22Rv1 (cell line): Measurements from ENCODE around the gene PLEKHA4.
"Not testable (repeated sequence)": the region's sequence is repeated elsewhere in the genome, so short reads cannot be mapped to it uniquely, and the experiment has no call there.

Source experiments
- H3K27ac ChIP-seq: fragments of 450-650 bp; 2 replicates; pipeline ENCODE4 v1.5.1; 2017
- ZFX ChIP-seq: fragments of 450-650 bp; IDR thresholded peaks from 2 replicates; pipeline ENCODE4 v1.6.1; 2017; ENCODE audit warnings: antibody characterized with exemption, borderline replicate concordance
- TF ChIP-seq, protein P1 (sequence below): fragments of 450-650 bp; IDR thresholded peaks from 2 replicates; pipeline ENCODE4 v1.5.1; 2017; ENCODE audit warnings: mild to moderate bottlenecking

Gene PLEKHA4, protein sequence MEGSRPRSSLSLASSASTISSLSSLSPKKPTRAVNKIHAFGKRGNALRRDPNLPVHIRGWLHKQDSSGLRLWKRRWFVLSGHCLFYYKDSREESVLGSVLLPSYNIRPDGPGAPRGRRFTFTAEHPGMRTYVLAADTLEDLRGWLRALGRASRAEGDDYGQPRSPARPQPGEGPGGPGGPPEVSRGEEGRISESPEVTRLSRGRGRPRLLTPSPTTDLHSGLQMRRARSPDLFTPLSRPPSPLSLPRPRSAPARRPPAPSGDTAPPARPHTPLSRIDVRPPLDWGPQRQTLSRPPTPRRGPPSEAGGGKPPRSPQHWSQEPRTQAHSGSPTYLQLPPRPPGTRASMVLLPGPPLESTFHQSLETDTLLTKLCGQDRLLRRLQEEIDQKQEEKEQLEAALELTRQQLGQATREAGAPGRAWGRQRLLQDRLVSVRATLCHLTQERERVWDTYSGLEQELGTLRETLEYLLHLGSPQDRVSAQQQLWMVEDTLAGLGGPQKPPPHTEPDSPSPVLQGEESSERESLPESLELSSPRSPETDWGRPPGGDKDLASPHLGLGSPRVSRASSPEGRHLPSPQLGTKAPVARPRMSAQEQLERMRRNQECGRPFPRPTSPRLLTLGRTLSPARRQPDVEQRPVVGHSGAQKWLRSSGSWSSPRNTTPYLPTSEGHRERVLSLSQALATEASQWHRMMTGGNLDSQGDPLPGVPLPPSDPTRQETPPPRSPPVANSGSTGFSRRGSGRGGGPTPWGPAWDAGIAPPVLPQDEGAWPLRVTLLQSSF

DNA sequence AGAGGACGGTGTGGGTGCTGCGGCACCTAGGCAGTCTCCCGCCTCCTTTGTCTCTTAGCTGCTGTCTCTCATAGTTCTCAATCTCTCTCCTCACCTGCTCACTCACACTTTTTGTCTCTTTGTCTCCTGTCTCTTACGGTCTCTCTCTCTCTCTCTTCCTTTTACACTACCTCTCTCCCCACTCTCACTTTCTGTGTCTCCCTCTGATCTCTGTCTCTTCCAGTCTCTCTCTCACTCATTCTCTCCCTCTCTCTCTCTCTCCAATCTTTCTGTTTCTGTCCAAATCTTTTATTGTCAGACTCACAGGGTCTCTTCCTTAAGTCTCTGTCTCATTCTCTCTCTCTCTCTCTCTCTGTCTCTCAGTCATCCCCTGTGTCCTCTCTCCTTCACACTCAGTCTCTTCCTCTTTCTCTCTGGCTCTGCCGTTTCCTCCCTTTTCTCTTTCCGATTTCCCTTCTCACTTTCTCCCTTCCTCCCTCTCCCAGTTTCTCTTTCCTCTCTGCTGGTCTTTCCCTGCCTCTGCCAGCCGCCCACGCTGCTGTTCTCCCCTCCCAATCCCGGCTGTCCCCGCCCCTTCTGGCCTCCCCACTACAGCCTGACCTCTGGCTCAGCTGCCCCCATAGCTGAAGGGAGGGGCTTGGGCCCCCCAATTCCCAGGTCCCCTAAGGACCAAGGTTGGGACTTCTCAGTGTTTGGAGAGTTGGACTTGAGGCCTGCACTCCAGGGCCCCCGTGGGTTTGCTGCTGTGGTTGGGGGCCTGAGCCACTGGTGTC, at the start of gene PLEKHA4:
Gene PLEKHA4 (minus strand): TSS at position 504 of the 773 bp plus-strand sequence. CDS start 997 bp downstream, outside the sequence.
- TF ChIP-seq, protein P1, sequence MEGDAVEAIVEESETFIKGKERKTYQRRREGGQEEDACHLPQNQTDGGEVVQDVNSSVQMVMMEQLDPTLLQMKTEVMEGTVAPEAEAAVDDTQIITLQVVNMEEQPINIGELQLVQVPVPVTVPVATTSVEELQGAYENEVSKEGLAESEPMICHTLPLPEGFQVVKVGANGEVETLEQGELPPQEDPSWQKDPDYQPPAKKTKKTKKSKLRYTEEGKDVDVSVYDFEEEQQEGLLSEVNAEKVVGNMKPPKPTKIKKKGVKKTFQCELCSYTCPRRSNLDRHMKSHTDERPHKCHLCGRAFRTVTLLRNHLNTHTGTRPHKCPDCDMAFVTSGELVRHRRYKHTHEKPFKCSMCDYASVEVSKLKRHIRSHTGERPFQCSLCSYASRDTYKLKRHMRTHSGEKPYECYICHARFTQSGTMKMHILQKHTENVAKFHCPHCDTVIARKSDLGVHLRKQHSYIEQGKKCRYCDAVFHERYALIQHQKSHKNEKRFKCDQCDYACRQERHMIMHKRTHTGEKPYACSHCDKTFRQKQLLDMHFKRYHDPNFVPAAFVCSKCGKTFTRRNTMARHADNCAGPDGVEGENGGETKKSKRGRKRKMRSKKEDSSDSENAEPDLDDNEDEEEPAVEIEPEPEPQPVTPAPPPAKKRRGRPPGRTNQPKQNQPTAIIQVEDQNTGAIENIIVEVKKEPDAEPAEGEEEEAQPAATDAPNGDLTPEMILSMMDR, result no peak
- no peak for TF ChIP-seq ZFX
- peak within 1 kb of the TSS; percentile 58 for H3K27ac ChIP-seq

DNA sequence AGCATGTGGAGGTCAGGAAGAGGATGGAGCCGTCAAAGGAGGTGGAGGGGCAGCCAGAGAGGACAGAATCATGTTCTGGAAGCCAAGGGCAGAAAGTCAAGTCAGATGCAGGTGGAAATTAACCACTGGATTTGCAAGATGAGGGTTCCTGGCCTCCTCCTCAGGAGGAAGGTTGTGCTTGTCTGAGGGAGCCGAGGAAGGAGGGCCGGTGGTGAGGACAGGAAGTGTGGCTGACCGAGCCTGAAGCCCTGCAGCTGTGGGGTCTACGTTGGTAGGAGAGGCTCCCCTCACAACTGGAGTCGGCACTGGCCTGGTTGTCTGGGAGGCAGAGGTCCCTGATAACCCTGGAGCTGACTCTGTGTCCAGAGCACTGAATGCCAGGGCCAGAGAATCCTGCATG, 49.7 kb upstream of the PLEKHA4 start:
- TF ChIP-seq, protein P1, result no peak
- TF ChIP-seq ZFX, result no peak
- H3K27ac ChIP-seq, result 0 out of 2 replicates have a peak overlapping the region, but pooled peaks have one; percentile 4

DNA sequence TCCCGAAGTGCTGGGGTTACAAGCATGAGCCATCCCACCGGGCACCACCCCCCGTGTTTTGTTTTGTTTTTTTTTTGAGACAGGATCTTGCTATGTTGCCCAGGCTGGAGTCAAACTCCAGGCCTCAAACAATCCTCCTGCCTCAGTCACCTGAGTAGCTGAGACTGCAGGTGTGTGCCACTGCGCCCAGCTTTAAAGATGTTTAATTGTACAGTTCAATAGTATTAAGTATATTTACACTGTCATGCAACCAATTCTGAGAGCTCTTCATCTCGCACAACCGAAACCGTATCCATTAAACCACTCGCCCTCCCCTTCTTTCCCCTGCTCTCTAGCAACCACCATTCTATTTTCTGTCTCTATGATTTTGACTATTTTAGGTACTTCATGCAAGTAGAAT, 47.3 kb upstream of the PLEKHA4 start:
- no peak overlapping the region for H3K27ac ChIP-seq

DNA sequence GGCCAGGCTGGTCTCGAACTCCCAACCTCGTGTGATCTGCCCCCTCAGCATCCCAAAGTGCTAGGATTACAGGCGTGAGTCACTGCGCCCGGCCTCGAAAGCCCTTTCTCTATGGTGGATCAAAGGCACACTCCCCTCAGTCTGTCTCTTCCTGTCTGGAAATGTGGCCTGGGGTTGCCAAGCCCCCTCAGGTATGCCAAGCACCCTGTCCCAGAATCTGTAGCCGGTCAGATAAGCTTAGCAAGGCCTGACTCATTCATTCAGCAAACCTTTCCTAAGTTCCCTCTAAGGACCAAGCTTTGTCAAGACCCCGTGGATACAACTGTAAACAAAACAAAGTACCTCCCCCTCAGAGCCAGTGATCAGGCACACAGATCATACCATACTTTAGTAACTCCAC, 45.8 kb upstream of the PLEKHA4 start:
- no peak overlapping the region for H3K27ac ChIP-seq
- TF ChIP-seq, protein P1, result no peak
- no peak for TF ChIP-seq ZFX

More for the DNA sequence above, 47.3 kb upstream of the PLEKHA4 start:
- TF ChIP-seq ZFX, result no peak
- TF ChIP-seq, protein P1, result no peak

DNA sequence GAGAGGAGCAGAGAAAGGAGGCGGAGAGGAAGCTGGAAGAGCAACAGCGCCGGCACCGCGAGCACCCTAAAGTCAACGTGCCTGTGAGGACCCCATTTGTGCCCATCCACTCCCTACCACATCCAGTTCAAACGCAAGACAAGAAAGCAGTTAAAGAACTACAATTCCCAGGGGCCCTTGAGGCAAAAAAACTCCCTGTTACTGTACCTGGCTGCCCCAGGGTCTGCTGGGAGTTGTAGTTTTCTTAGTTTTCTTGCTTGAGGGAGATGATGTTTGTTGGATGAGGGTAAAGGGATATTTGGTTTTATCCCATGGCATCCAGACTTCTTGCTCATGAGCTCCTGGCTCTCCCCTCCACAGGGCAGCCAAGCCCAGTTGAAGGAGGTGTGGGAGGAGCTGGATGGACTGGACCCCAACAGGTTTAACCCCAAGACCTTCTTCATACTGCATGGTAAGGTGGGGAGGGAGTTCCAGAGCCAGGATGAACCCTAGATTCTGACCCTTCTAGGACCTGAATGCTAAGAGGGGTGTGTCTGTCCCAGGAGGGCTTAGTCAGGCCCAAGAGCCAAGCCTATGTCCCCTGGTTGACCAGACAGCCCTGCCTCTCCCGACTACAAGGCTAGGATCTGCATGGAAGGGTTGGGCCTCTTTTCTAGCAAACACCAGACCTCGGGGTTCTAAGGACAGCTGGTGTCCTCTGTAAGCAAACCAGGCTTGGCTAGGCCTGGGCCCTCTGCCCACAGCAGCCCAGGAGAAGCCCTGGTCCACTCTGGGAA, 44.9 kb upstream of the PLEKHA4 start:
- TF ChIP-seq ZFX, result no peak
- TF ChIP-seq, protein P1, result no peak
- no peak overlapping the region for H3K27ac ChIP-seq

DNA sequence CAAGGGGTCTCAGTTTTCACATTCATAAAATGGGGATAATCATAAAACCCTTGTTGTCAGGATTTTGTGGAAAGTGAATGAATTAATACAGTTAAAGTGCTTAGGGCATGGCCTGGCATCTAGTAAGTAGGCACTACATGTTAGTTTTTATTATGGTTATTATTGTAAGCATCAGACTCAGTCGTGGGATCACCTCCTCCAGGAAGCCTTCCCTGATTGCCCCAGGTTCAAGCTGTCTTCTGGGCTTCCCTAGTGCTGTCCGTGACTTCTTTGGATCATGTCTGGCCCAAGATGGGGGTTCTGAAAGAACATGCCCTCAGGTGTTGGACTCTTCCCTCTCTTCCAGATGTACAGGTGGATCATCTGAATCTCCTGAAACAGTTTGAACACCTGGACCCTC, 42.4 kb upstream of the PLEKHA4 start:
- no peak overlapping the region for H3K27ac ChIP-seq
- TF ChIP-seq, protein P1, result no peak
- TF ChIP-seq ZFX, result no peak

DNA sequence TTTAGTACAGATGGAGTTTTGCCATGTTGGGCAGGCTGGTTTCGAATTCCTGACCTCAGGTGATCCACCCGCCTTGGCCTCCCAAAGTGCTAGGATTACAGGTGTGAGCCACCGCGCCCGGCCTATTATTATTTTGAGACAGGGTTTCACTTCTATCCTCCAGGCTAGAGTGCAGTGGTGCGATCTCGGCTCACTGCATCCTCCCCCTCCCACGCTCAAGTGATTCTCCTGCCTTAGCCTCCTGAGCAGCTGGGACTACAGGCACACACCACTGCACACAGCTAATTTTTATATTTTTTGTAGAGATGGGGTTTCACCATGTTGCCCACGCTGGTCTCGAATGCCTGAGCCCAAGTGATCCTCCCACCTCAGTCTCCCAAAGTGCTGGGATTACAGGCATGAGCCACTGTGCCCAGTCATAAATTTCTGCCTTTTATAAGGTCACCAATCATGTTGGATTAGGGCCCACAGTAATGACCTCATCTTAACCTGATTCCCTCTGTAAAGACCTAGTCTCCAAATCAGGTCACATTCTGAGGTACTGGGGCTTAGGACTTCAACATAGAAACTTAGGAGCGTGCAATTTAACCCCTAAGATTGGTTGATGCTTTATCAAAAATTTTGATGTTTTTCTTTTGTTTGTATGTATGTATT, 41.1 kb upstream of the PLEKHA4 start:
- H3K27ac ChIP-seq, result not testable (repeated sequence)
